Stimulated activated CD4-positive, alpha-beta T cell treated with anti-CD3 and anti-CD28 coated beads, Interleukin-12 subunit alpha, Interleukin-12 subunit beta, amount 100 ng/mL, for 48 hours (primary cell): Measurements from ENCODE around the gene CAPN5.

Source experiments
- DNase-seq, 3 donors: peaks; one replicate each; pipeline ENCODE4 v3.0.0-alpha.2; 2020; ENCODE audit warnings: low read depth in 2 of 3, low spot score in 1 of 3

Gene CAPN5

DNA sequence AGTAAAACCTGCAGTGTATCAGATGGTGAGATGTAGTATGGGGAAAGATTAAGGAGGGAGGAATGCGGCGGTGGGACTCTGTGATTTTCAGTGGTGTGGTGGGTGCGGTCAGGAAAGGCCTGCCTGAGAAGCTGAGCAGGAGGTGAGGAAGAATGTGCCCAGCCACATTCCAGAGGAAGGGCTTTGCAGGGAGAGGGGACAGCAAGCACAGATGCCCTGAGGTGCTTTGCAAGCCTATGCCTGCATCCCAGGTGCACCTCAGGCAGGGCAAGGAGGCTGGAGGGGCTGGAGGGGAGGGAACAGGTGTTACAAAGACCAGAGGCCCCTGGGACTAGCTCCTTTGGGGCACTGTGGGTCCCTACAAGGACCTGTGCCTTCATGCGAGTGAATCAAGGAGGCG lies 103.3 kb downstream of the CAPN5 start:
- no peak for DNase-seq

DNA sequence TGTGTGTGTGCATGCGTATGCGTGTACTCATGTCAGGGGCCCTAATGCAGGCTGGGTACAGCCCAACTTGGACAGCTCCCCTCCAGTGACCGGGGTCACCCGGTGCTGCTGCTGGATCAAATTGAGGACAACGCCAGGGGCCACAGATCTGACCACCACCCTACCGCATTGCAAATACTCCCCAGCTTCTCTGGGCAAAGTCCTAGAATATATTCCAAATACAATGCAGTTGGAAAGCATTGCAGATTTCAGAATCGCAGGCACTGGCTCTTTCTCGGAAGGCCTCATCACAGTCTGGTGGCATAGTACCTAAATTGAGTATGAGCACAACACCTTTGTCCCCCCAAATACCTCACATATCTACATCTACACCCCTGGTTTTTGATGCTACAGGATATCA lies 104.5 kb downstream of the CAPN5 start:
- no peak for DNase-seq

DNA sequence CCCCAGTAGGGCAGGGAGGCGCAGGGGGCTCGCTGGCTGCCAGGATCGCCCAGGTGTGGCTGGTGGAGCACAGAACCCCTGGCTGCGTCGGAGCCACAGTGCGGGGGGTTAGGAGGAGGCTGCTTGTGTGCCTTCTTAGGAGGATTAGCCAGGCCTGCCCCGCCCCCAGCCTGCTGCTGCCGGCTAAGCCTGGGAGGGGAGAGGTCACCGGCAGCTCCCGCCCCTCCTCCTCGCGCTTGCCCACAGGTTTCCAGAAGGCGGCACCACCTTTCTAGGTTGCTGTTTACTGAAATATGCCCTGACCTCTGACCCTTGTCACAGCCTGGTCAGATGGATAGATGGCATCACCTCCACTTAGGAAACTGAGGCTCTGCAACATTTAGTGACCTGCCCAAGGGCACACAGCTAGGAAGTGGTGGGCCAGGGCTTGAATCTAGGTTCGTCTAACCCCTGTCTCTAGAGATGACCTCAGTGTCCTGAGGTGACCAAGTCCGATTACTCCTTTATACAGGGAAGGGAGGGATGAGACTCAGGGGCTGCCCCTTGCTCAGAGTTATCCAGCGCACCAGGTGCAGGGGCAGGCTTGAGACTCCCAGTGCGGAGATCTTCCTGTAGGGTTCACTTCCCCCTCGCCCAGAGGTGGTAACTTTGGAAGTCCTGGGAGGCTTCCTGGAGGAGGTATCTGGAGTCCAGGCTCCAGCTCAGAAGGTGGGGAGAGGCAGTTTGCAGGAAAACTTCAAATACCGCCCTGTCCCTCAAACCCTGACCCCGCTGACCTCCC lies 105.3 kb downstream of the CAPN5 start:
- no peak for DNase-seq

DNA sequence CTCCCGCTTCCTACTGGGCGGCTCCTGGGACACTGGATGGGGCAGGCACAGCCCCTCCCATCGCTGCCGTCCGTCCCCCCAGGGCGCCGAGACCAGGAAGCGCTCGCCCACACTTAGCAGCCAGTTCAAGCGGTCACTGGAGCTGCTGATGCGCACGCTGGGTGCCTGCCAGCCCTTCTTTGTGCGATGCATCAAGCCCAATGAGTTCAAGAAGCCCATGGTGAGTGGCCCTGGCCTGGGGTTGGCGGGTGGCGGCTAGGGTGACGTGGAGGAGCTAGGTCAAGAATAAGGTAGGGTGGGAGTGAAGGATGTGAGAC lies 105.9 kb downstream of the CAPN5 start:
- DNase-seq, result no peak

- DNase-seq, result no peak
Measured at GRCh38 chr11:77173494-77173893, 106.7 kb downstream of the CAPN5 start.

DNA sequence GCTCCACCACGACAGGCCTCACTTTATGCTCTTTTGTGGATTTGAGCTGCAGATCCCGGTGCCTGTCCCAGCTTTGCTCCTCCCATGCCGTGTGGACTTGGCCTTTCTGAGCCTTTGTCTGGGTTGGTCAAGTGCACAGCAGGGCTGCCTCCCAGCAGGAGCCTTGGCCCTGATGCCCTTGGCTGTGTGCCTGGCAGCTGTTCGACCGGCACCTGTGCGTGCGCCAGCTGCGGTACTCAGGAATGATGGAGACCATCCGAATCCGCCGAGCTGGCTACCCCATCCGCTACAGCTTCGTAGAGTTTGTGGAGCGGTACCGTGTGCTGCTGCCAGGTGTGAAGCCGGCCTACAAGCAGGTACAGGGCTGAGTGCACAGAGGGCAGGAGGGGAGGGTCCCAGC lies 107.8 kb downstream of the CAPN5 start:
- DNase-seq, result no peak

GRCh38 chr11:77175021-77175842 lies 108.5 kb downstream of the CAPN5 start:
- no peak for DNase-seq
